ENCODE data around the gene C14orf180.

DNA sequence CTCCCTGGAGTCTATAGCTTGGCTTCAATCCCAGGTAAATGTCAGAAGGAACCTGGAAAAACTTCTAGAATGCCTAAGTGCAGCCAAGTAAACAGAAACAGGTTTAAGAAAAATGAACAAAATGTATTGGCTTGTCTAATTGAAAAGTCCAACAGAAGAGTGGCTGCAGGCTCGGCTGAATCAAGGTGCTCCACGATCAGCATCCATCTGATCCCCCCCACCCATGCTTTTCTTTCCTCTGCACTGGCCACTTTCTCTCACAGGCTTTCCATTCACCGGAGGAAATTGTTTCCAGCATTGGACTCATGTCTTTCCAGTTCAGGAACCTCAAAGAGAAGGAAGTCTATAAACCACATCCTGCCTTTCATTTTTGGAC, 42.0 kb upstream of the C14orf180 start:
- TF ChIP-seq CTCF (IDR thresholded peaks at IDR 0.05) (no peak), POLR2A (IDR thresholded peaks at IDR 0.05) (no peak)
